ENCODE measurements around the gene KATNAL1.

GRCh38 chr13:30355839-30356238 is 48.5 kb upstream of the KATNAL1 start:
- TF ChIP-seq CTCF (IDR thresholded peaks at IDR 0.05) (no peak), E2F5 (CRISPR knock-in tag; IDR thresholded peaks at IDR 0.05) (no peak), ZBTB43 (CRISPR knock-in tag; IDR thresholded peaks at IDR 0.05) (no peak), E2F4 (CRISPR knock-in tag; IDR thresholded peaks at IDR 0.05; ENCODE audit: borderline replicate concordance, low read depth) (no peak), AFF4 (CRISPR knock-in tag; IDR thresholded peaks at IDR 0.05; ENCODE audit: borderline replicate concordance) (no peak), ETV6 (CRISPR knock-in tag; IDR thresholded peaks at IDR 0.05) (no peak), CREM (CRISPR knock-in tag; IDR thresholded peaks at IDR 0.05) (no peak), NFE2L1 (CRISPR knock-in tag; IDR thresholded peaks at IDR 0.05) (no peak), USF1 (CRISPR knock-in tag; IDR thresholded peaks at IDR 0.05) (no peak), KAT7 (CRISPR knock-in tag; IDR thresholded peaks at IDR 0.05; ENCODE audit: borderline replicate concordance) (no peak), TEAD1 (CRISPR knock-in tag; IDR thresholded peaks at IDR 0.05) (no peak), ZNF423 (CRISPR knock-in tag; IDR thresholded peaks at IDR 0.05) (no peak)
- TF ChIP-seq, protein P1, sequence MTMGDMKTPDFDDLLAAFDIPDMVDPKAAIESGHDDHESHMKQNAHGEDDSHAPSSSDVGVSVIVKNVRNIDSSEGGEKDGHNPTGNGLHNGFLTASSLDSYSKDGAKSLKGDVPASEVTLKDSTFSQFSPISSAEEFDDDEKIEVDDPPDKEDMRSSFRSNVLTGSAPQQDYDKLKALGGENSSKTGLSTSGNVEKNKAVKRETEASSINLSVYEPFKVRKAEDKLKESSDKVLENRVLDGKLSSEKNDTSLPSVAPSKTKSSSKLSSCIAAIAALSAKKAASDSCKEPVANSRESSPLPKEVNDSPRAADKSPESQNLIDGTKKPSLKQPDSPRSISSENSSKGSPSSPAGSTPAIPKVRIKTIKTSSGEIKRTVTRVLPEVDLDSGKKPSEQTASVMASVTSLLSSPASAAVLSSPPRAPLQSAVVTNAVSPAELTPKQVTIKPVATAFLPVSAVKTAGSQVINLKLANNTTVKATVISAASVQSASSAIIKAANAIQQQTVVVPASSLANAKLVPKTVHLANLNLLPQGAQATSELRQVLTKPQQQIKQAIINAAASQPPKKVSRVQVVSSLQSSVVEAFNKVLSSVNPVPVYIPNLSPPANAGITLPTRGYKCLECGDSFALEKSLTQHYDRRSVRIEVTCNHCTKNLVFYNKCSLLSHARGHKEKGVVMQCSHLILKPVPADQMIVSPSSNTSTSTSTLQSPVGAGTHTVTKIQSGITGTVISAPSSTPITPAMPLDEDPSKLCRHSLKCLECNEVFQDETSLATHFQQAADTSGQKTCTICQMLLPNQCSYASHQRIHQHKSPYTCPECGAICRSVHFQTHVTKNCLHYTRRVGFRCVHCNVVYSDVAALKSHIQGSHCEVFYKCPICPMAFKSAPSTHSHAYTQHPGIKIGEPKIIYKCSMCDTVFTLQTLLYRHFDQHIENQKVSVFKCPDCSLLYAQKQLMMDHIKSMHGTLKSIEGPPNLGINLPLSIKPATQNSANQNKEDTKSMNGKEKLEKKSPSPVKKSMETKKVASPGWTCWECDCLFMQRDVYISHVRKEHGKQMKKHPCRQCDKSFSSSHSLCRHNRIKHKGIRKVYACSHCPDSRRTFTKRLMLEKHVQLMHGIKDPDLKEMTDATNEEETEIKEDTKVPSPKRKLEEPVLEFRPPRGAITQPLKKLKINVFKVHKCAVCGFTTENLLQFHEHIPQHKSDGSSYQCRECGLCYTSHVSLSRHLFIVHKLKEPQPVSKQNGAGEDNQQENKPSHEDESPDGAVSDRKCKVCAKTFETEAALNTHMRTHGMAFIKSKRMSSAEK (CRISPR knock-in tag; IDR thresholded peaks at IDR 0.05; ENCODE audit: borderline replicate concordance), result no peak

Measured in WTC11 (cell line).